ENCODE results near the gene SLC44A5. TPM values are rescaled to one million over a fixed set of nuclear protein-coding genes. Genes with fewer than 3 reads are reported as not detected.

SLC44A5 gene
- total and polyA plus RNA-seq, 2 donors (not counting 1 experiment from before 2014, with no cell fraction given) = 2.8 to 4.2 TPM

DNA sequence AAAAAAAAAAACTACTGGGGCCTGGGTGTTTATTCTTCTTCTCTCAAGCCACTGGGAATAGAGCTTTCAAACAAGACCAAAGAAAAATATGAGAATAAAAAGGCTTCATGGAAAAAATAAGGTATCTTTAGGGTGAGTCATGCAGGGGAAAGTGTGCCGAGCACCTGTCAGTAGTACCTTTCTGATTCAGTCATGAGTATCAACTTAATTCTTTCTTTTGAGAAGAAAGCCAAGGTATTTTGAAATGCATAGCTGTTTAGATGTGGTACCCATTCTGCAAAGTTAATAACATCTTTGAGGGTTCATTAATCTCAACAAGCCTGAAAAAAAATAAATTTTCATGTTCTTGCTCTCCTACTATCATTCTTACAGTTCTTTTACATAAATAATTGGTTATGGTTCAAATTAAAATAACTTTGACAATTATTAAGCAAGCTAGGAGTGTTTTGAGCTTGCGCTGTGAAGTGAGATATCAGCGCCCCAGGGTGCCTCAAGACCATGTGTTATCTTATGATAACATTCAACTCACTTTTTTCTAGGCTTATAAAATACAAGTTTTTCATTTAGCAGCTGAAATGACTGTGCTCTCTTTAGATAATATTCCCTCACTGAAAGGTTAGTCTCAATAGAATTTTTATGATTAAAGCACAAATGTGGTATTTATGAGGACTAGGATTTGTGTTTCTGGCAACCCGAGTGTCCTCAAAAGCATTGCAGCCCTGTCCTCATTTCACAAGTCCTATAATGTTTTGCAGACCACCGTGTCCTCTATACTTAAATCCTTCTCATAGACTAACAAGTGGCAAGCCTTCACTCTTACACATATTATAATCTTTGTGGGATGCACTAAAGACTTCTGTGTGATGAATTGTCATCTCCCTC is 138.6 kb downstream of the SLC44A5 start:
- Histone ChIP-seq H3K27me3 (replicated peaks in 1 of 4; ENCODE audit: control extremely low read depth in 1 of 4, control insufficient read depth in 3 of 4, insufficient read depth in 4 of 4, low read length in 3 of 4) (no peaks in the 10 kb centered on the region), H4K20me1 (ENCODE audit: control insufficient read depth, insufficient read depth, low read length, poor library complexity, severe bottlenecking) (no peaks in the 10 kb centered on the region), H3K27ac (ENCODE audit: low read length in 2 of 2) (no peak overlapping the region), H3K4me3 (ENCODE audit: control extremely low read depth in 1 of 5, extremely low read depth in 1 of 5, insufficient read depth in 1 of 5, low read depth in 2 of 5, low read length in 4 of 5) (no peak overlapping the region), H3K4me2 (replicated peaks; ENCODE audit: low read depth, low read length, poor library complexity, severe bottlenecking) (no peak overlapping the region), H3K9ac (ENCODE audit: low read length) (no peak overlapping the region), H3K79me2 (ENCODE audit: control insufficient read depth, insufficient read depth, low read length) (no peaks in the 10 kb centered on the region), H3K4me1 (ENCODE audit: control insufficient read depth in 2 of 2, insufficient read depth in 2 of 2, low read length in 2 of 2) (no peaks in the 10 kb centered on the region), H3K9me3 (ENCODE audit: control extremely low read depth in 1 of 3, control insufficient read depth in 2 of 3, insufficient read depth in 1 of 3, low read length in 2 of 3) (no peaks in the 10 kb centered on the region), H2AFZ (ENCODE audit: insufficient read depth, low read depth, low read length, poor library complexity, severe bottlenecking) (no peak overlapping the region), H3K36me3 (replicated peaks in 1 of 2; ENCODE audit: control extremely low read depth in 1 of 2, control insufficient read depth in 1 of 2, extremely low read depth in 1 of 2, insufficient read depth in 2 of 2, low read length in 1 of 2) (no peaks in the 10 kb centered on the region)
- Mint-ChIP-seq H3K27me3 (no peaks in the 10 kb centered on the region), H3K4me3 (no peak overlapping the region), H3K27ac (no peak overlapping the region), H3K9me3 (ENCODE audit: insufficient read depth) (no peaks in the 10 kb centered on the region), H3K4me1 (no peaks in the 10 kb centered on the region)
- ChIA-PET POLR2A (no interaction called here), CTCF (no interaction called here)
- intact Hi-C loops (cut with micrococcal nuclease) = no loop called here
- 100% methylated on average over 1 of the region's 5 CpGs for WGBS (ENCODE audit: insufficient coverage)
- ATAC-seq (ENCODE audit: low read depth) (no peak), DNase-seq (no peak)
- TF ChIP-seq EZH2 (IDR thresholded peaks at IDR 0.05; ENCODE audit: borderline replicate concordance, insufficient read depth, low read depth, low read length, poor library complexity, severe bottlenecking) = no peak
- TF ChIP-seq, protein P1, sequence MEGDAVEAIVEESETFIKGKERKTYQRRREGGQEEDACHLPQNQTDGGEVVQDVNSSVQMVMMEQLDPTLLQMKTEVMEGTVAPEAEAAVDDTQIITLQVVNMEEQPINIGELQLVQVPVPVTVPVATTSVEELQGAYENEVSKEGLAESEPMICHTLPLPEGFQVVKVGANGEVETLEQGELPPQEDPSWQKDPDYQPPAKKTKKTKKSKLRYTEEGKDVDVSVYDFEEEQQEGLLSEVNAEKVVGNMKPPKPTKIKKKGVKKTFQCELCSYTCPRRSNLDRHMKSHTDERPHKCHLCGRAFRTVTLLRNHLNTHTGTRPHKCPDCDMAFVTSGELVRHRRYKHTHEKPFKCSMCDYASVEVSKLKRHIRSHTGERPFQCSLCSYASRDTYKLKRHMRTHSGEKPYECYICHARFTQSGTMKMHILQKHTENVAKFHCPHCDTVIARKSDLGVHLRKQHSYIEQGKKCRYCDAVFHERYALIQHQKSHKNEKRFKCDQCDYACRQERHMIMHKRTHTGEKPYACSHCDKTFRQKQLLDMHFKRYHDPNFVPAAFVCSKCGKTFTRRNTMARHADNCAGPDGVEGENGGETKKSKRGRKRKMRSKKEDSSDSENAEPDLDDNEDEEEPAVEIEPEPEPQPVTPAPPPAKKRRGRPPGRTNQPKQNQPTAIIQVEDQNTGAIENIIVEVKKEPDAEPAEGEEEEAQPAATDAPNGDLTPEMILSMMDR (IDR thresholded peaks at IDR 0.05) = no peak

DNA sequence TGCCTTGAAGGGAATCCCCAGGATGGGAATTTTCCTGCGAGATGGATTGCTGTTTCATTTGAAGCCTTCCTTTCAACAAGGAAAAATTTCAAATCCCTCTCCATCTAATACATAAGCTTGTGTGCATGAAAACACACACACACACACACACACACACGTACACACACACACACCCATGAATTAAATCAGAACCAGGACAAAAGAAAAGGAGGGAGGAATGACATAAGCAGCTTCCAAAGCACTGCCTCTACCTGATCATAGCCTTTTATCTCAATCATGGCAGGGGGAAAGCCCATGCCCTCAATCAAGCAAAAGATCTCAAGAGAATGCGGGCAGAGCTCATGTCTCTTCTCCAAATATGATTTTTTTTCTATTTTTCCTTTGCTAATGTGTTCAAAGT is 139.7 kb downstream of the SLC44A5 start:
- H3K27ac ChIP-seq (ENCODE audit: low read length in 2 of 2) = no peak overlapping the region
- ChIA-PET POLR2A (no interaction called here), CTCF (no interaction called here)
- no peaks in the 10 kb centered on the region for H3K36me3 ChIP-seq (replicated peaks in 1 of 2; ENCODE audit: control extremely low read depth in 1 of 2, control insufficient read depth in 1 of 2, extremely low read depth in 1 of 2, insufficient read depth in 2 of 2, low read length in 1 of 2)
- no peak overlapping the region for H3K4me2 ChIP-seq (replicated peaks; ENCODE audit: low read depth, low read length, poor library complexity, severe bottlenecking)
- no peaks in the 10 kb centered on the region for H3K4me1 ChIP-seq (ENCODE audit: control insufficient read depth in 2 of 2, insufficient read depth in 2 of 2, low read length in 2 of 2)
- Mint-ChIP-seq H3K9me3 (ENCODE audit: insufficient read depth) (no peaks in the 10 kb centered on the region), H3K4me3 (no peak overlapping the region), H3K27me3 (no peaks in the 10 kb centered on the region), H3K27ac (no peak overlapping the region), H3K4me1 (no peaks in the 10 kb centered on the region)
- TF ChIP-seq, protein P1 (IDR thresholded peaks at IDR 0.05) = no peak
- TF ChIP-seq EZH2 (IDR thresholded peaks at IDR 0.05; ENCODE audit: borderline replicate concordance, insufficient read depth, low read depth, low read length, poor library complexity, severe bottlenecking) = no peak
- no peaks in the 10 kb centered on the region for H4K20me1 ChIP-seq (ENCODE audit: control insufficient read depth, insufficient read depth, low read length, poor library complexity, severe bottlenecking)
- ATAC-seq (ENCODE audit: low read depth) (no peak), DNase-seq (no peak)
- H3K27me3 ChIP-seq (replicated peaks in 1 of 4; ENCODE audit: control extremely low read depth in 1 of 4, control insufficient read depth in 3 of 4, insufficient read depth in 4 of 4, low read length in 3 of 4) = no peaks in the 10 kb centered on the region
- no peak overlapping the region for H3K9ac ChIP-seq (ENCODE audit: low read length)
- H3K4me3 ChIP-seq (ENCODE audit: control extremely low read depth in 1 of 5, extremely low read depth in 1 of 5, insufficient read depth in 1 of 5, low read depth in 2 of 5, low read length in 4 of 5) = no peak overlapping the region
- H3K9me3 ChIP-seq (ENCODE audit: control extremely low read depth in 1 of 3, control insufficient read depth in 2 of 3, insufficient read depth in 1 of 3, low read length in 2 of 3) = no peaks in the 10 kb centered on the region
- intact Hi-C loops (cut with micrococcal nuclease) = no loop called here
- no peaks in the 10 kb centered on the region for H3K79me2 ChIP-seq (ENCODE audit: control insufficient read depth, insufficient read depth, low read length)
- WGBS (ENCODE audit: insufficient coverage) = 89% methylated on average over 2 of the region's 3 CpGs
- no peak overlapping the region for H2AFZ ChIP-seq (ENCODE audit: insufficient read depth, low read depth, low read length, poor library complexity, severe bottlenecking)
